Measurements from ENCODE around the gene CSGALNACT2.

The CSGALNACT2 gene

GRCh38 chr10:43225787-43226153 lies 87.5 kb downstream of the CSGALNACT2 start:
- no peak overlapping the region for H3K27ac ChIP-seq (ENCODE audit: low read length)
- H3K9ac ChIP-seq (ENCODE audit: low read length), result no peak overlapping the region
- H3K9me3 ChIP-seq (ENCODE audit: control insufficient read depth, low read depth, low read length), result no peaks in the 10 kb centered on the region
- H3K4me3 ChIP-seq (ENCODE audit: low read length), result no peak overlapping the region
- peaks cover 39% of the 10 kb centered on the region for H3K27me3 ChIP-seq (ENCODE audit: control insufficient read depth, insufficient read depth, low read length)
- no peaks in the 10 kb centered on the region for H3K36me3 ChIP-seq (ENCODE audit: control insufficient read depth, low read depth, low read length)
- no peaks in the 10 kb centered on the region for H3K4me1 ChIP-seq (ENCODE audit: control insufficient read depth, low read depth, low read length)

GRCh38 chr10:43226441-43226840 lies 88.2 kb downstream of the CSGALNACT2 start:
- Histone ChIP-seq H3K27ac (ENCODE audit: low read length) (no peak overlapping the region), H3K36me3 (ENCODE audit: control insufficient read depth, low read depth, low read length) (no peaks in the 10 kb centered on the region), H3K27me3 (ENCODE audit: control insufficient read depth, insufficient read depth, low read length) (peaks cover 46% of the 10 kb centered on the region), H3K9me3 (ENCODE audit: control insufficient read depth, low read depth, low read length) (no peaks in the 10 kb centered on the region), H3K9ac (ENCODE audit: low read length) (no peak overlapping the region), H3K4me3 (ENCODE audit: low read length) (no peak overlapping the region), H3K4me1 (ENCODE audit: control insufficient read depth, low read depth, low read length) (no peaks in the 10 kb centered on the region)

GRCh38 chr10:43226851-43227845 lies 88.9 kb downstream of the CSGALNACT2 start:
- Histone ChIP-seq H3K36me3 (ENCODE audit: control insufficient read depth, low read depth, low read length) (no peaks in the 10 kb centered on the region), H3K9ac (ENCODE audit: low read length) (no peak overlapping the region)

GRCh38 chr10:43227911-43228782 lies 89.9 kb downstream of the CSGALNACT2 start:
- H3K36me3 ChIP-seq (ENCODE audit: control insufficient read depth, low read depth, low read length), result no peaks in the 10 kb centered on the region
- H3K4me3 ChIP-seq (ENCODE audit: low read length), result no peak overlapping the region
- no peak overlapping the region for H3K27ac ChIP-seq (ENCODE audit: low read length)
- H3K9ac ChIP-seq (ENCODE audit: low read length), result no peak overlapping the region
- H3K9me3 ChIP-seq (ENCODE audit: control insufficient read depth, low read depth, low read length), result no peaks in the 10 kb centered on the region
- peaks cover 49% of the 10 kb centered on the region for H3K27me3 ChIP-seq (ENCODE audit: control insufficient read depth, insufficient read depth, low read length)
- no peaks in the 10 kb centered on the region for H3K4me1 ChIP-seq (ENCODE audit: control insufficient read depth, low read depth, low read length)

More at GRCh38 chr10:43226851-43227845, 88.9 kb downstream of the CSGALNACT2 start:
- Histone ChIP-seq H3K9me3 (ENCODE audit: control insufficient read depth, low read depth, low read length) (no peaks in the 10 kb centered on the region), H3K27me3 (ENCODE audit: control insufficient read depth, insufficient read depth, low read length) (peaks cover 49% of the 10 kb centered on the region), H3K4me1 (ENCODE audit: control insufficient read depth, low read depth, low read length) (no peaks in the 10 kb centered on the region), H3K4me3 (ENCODE audit: low read length) (no peak overlapping the region), H3K27ac (ENCODE audit: low read length) (no peak overlapping the region)

GRCh38 chr10:43228783-43229207 lies 90.5 kb downstream of the CSGALNACT2 start:
- peak overlapping the region; percentile 26 for H3K4me3 ChIP-seq (ENCODE audit: low read length)
- no peak overlapping the region for H3K9ac ChIP-seq (ENCODE audit: low read length)
- peaks cover 49% of the 10 kb centered on the region for H3K27me3 ChIP-seq (ENCODE audit: control insufficient read depth, insufficient read depth, low read length)
- no peaks in the 10 kb centered on the region for H3K4me1 ChIP-seq (ENCODE audit: control insufficient read depth, low read depth, low read length)
- H3K27ac ChIP-seq (ENCODE audit: low read length), result no peak overlapping the region
- no peaks in the 10 kb centered on the region for H3K36me3 ChIP-seq (ENCODE audit: control insufficient read depth, low read depth, low read length)
- no peaks in the 10 kb centered on the region for H3K9me3 ChIP-seq (ENCODE audit: control insufficient read depth, low read depth, low read length)

GRCh38 chr10:43229208-43230061 lies 91.2 kb downstream of the CSGALNACT2 start:
- Histone ChIP-seq H3K9me3 (ENCODE audit: control insufficient read depth, low read depth, low read length) (no peaks in the 10 kb centered on the region), H3K27ac (ENCODE audit: low read length) (no peak overlapping the region), H3K4me3 (ENCODE audit: low read length) (peak overlapping the region; percentile 26), H3K9ac (ENCODE audit: low read length) (no peak overlapping the region), H3K36me3 (ENCODE audit: control insufficient read depth, low read depth, low read length) (no peaks in the 10 kb centered on the region), H3K27me3 (ENCODE audit: control insufficient read depth, insufficient read depth, low read length) (peaks cover 49% of the 10 kb centered on the region), H3K4me1 (ENCODE audit: control insufficient read depth, low read depth, low read length) (no peaks in the 10 kb centered on the region)

- H3K36me3 ChIP-seq (ENCODE audit: control insufficient read depth, low read depth, low read length), result no peaks in the 10 kb centered on the region
- peaks cover 49% of the 10 kb centered on the region for H3K27me3 ChIP-seq (ENCODE audit: control insufficient read depth, insufficient read depth, low read length)
- no peak overlapping the region for H3K27ac ChIP-seq (ENCODE audit: low read length)
- H3K9me3 ChIP-seq (ENCODE audit: control insufficient read depth, low read depth, low read length), result no peaks in the 10 kb centered on the region
- no peak overlapping the region for H3K9ac ChIP-seq (ENCODE audit: low read length)
- peak overlapping the region; percentile 26 for H3K4me3 ChIP-seq (ENCODE audit: low read length)
- no peaks in the 10 kb centered on the region for H3K4me1 ChIP-seq (ENCODE audit: control insufficient read depth, low read depth, low read length)
These were observed 92.1 kb downstream of the CSGALNACT2 start for GRCh38 chr10:43230101-43230908.

- H3K9me3 ChIP-seq (ENCODE audit: control insufficient read depth, low read depth, low read length), result no peaks in the 10 kb centered on the region
- H3K4me1 ChIP-seq (ENCODE audit: control insufficient read depth, low read depth, low read length), result no peaks in the 10 kb centered on the region
- no peak overlapping the region for H3K4me3 ChIP-seq (ENCODE audit: low read length)
- no peaks in the 10 kb centered on the region for H3K36me3 ChIP-seq (ENCODE audit: control insufficient read depth, low read depth, low read length)
- H3K27me3 ChIP-seq (ENCODE audit: control insufficient read depth, insufficient read depth, low read length), result peaks cover 49% of the 10 kb centered on the region
- no peak overlapping the region for H3K9ac ChIP-seq (ENCODE audit: low read length)
- no peak overlapping the region for H3K27ac ChIP-seq (ENCODE audit: low read length)
These were observed 92.8 kb downstream of the CSGALNACT2 start for GRCh38 chr10:43230909-43231522.

- Histone ChIP-seq H3K27ac (ENCODE audit: low read length) (no peak overlapping the region), H3K9ac (ENCODE audit: low read length) (no peak overlapping the region), H3K36me3 (ENCODE audit: control insufficient read depth, low read depth, low read length) (no peaks in the 10 kb centered on the region), H3K27me3 (ENCODE audit: control insufficient read depth, insufficient read depth, low read length) (peaks cover 49% of the 10 kb centered on the region), H3K4me1 (ENCODE audit: control insufficient read depth, low read depth, low read length) (no peaks in the 10 kb centered on the region), H3K4me3 (ENCODE audit: low read length) (no peak overlapping the region), H3K9me3 (ENCODE audit: control insufficient read depth, low read depth, low read length) (no peaks in the 10 kb centered on the region)
These were observed 93.4 kb downstream of the CSGALNACT2 start for GRCh38 chr10:43231523-43232078.
